Nephron (organoid): ENCODE results near the gene HSD17B12.

Experiments used
- H3K27ac Mint-ChIP-seq, 3 experiments: 2 replicates each; pipeline ENCODE4 v1.8.0; 2020; ENCODE audit warnings: mixed read lengths in 3 of 3, mild to moderate bottlenecking in 2 of 3, moderate library complexity in 1 of 3
- H3K27me3 Mint-ChIP-seq: 2 replicates; pipeline ENCODE4 v1.8.0; 2021; ENCODE audit warnings: low read depth, mild to moderate bottlenecking, moderate library complexity, mixed read lengths
- H3K36me3 Mint-ChIP-seq: 2 replicates; pipeline ENCODE4 v1.8.0; 2020; ENCODE audit warnings: low read depth, mixed read lengths
- H3K4me1 Mint-ChIP-seq: 2 replicates; pipeline ENCODE4 v1.8.0; 2020; ENCODE audit warnings: mixed read lengths
- H3K4me3 Mint-ChIP-seq, 3 experiments: 2 replicates each; pipeline ENCODE4 v1.8.0; 2020; ENCODE audit warnings: mild to moderate bottlenecking in 3 of 3, mixed read lengths in 3 of 3, moderate library complexity in 2 of 3
- H3K9me3 Mint-ChIP-seq: 2 replicates; pipeline ENCODE4 v1.8.0; 2020; ENCODE audit warnings: mixed read lengths
- CTCF ChIP-seq, 3 experiments: fragments of 200-600 bp; sonication (generic); IDR thresholded peaks; one replicate each; pipeline ENCODE4 v1.5.0; 2021; ENCODE audit warnings: antibody characterized with exemption in 3 of 3; ENCODE audit not compliant: unreplicated experiment in 3 of 3

HSD17B12 gene

GRCh38 chr11:43825217-43825816 lies 144.8 kb downstream of the HSD17B12 start:
- Mint-ChIP-seq H3K9me3 (no peaks in the 10 kb centered on the region), H3K27me3 (no peaks in the 10 kb centered on the region)

GRCh38 chr11:43830928-43831440 lies 150.4 kb downstream of the HSD17B12 start:
- TF ChIP-seq CTCF (IDR thresholded peaks at IDR 0.05; ENCODE audit: unreplicated experiment in 3 of 3): no peak
- Mint-ChIP-seq H3K4me3 (no peak overlapping the region), H3K4me1 (peaks cover 42% of the 10 kb centered on the region), H3K9me3 (no peaks in the 10 kb centered on the region), H3K27ac (peak overlapping the region in 1 of 3 experiments; percentile 65), H3K27me3 (no peaks in the 10 kb centered on the region), H3K36me3 (peaks cover 14% of the 10 kb centered on the region)

More at GRCh38 chr11:43825217-43825816, 144.8 kb downstream of the HSD17B12 start:
- peaks cover 8% of the 10 kb centered on the region for H3K4me1 Mint-ChIP-seq
- no peak overlapping the region for H3K4me3 Mint-ChIP-seq
- peak; percentile 58 to 65 (median 58) for TF ChIP-seq CTCF (IDR thresholded peaks at IDR 0.05; ENCODE audit: unreplicated experiment in 3 of 3)
- H3K27ac Mint-ChIP-seq: no peak overlapping the region
- H3K36me3 Mint-ChIP-seq: peaks cover 33% of the 10 kb centered on the region

- Mint-ChIP-seq H3K4me3 (no peak overlapping the region), H3K36me3 (peaks cover 15% of the 10 kb centered on the region), H3K4me1 (peaks cover 37% of the 10 kb centered on the region), H3K27me3 (no peaks in the 10 kb centered on the region), H3K9me3 (no peaks in the 10 kb centered on the region), H3K27ac (no peak overlapping the region)
- no peak for TF ChIP-seq CTCF (IDR thresholded peaks at IDR 0.05; ENCODE audit: unreplicated experiment in 3 of 3)
Observed at GRCh38 chr11:43832536-43832935, 152.0 kb downstream of the HSD17B12 start.

- Mint-ChIP-seq H3K27ac (peak overlapping the region; percentile 15 to 77 (median 18)), H3K9me3 (no peaks in the 10 kb centered on the region), H3K4me1 (peaks cover 37% of the 10 kb centered on the region), H3K36me3 (peaks cover 22% of the 10 kb centered on the region), H3K4me3 (no peak overlapping the region), H3K27me3 (no peaks in the 10 kb centered on the region)
- no peak for TF ChIP-seq CTCF (IDR thresholded peaks at IDR 0.05; ENCODE audit: unreplicated experiment in 3 of 3)
Observed at GRCh38 chr11:43833657-43834073, 153.1 kb downstream of the HSD17B12 start.

GRCh38 chr11:43834286-43834685 lies 153.7 kb downstream of the HSD17B12 start:
- H3K36me3 Mint-ChIP-seq: peaks cover 28% of the 10 kb centered on the region
- no peak overlapping the region for H3K4me3 Mint-ChIP-seq
- peak overlapping the region in 1 of 3 experiments; percentile 43 for H3K27ac Mint-ChIP-seq

More at GRCh38 chr11:43834286-43834685, 153.7 kb downstream of the HSD17B12 start:
- TF ChIP-seq CTCF (IDR thresholded peaks at IDR 0.05; ENCODE audit: unreplicated experiment in 3 of 3): no peak
- Mint-ChIP-seq H3K27me3 (no peaks in the 10 kb centered on the region), H3K4me1 (peaks cover 37% of the 10 kb centered on the region), H3K9me3 (no peaks in the 10 kb centered on the region)
